Measurements from ENCODE around the gene GPN3. TPM values are rescaled to one million over a fixed set of nuclear protein-coding genes. Genes with fewer than 3 reads are reported as not detected.
A peak's percentile ranks its signal among the peaks of the same experiment; 100 is the strongest.
"Not testable (repeated sequence)": the region's sequence is repeated elsewhere in the genome, so short reads cannot be mapped to it uniquely, and the experiment has no call there.

The GPN3 gene
- total RNA-seq, 1 donor from 2014 or later, result 27.7 TPM

DNA sequence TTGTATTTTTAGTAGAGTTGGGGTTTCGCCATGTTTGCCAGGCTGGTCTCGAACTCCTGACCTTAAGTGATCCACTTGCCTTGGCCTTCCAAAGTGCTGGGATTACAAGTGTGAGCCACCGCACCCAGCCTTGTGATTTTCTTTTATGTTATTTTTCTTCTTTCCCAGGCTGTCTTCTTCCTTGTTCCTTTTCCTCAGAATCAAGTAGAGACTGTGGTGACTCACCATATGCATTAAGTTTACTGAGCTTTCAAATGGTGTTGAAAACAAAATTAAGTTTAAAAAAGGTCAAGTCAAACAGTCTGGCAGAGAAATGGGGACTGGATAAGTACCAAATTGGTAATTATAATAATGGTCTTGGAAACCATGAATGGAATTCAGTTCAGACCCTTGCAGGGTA is 23.6 kb downstream of the GPN3 start:
- no peak overlapping the region for H3K4me3 ChIP-seq (ENCODE audit: low read depth, low read length)
- no peak for TF ChIP-seq CTCF (conservative IDR thresholded peaks at IDR 0.05; ENCODE audit: low read depth, low read length)
- no peak for DNase-seq (ENCODE audit: low read depth)

- no peak for TF ChIP-seq CTCF (conservative IDR thresholded peaks at IDR 0.05; ENCODE audit: low read depth, low read length)
- H3K4me3 ChIP-seq (ENCODE audit: low read depth, low read length), result no peak overlapping the region
- DNase-seq (ENCODE audit: low read depth), result no peak
Measured at GRCh38 chr12:110436231-110436630, 31.8 kb downstream of the GPN3 start.

- no peak for DNase-seq (ENCODE audit: low read depth)
- no peak for TF ChIP-seq CTCF (conservative IDR thresholded peaks at IDR 0.05; ENCODE audit: low read depth, low read length)
- H3K4me3 ChIP-seq (ENCODE audit: low read depth, low read length), result peak overlapping the region; percentile 48
Measured at GRCh38 chr12:110431957-110432587, 36.0 kb downstream of the GPN3 start.

DNA sequence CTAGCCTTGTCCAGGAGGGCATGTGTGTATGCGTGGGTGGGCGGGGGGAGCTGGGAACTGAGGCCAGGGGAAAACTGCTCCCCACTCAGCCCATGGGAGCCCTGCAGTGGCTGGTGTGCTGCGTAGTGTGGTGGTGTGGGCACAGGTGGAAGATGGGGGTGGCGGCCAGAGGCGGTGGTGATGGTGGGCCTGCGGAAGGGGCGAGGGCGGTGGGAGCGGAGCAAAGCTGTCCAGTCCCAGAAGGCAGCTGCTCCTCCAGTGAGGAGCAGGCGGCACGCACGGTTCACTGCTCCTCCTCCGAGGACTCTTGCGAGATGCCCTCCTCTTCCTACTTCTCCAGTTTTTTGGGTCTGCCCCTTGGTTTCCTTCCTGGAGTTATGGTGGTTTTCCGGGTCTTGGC is 38.4 kb downstream of the GPN3 start:
- DNase-seq (ENCODE audit: low read depth), result not testable (repeated sequence)

DNA sequence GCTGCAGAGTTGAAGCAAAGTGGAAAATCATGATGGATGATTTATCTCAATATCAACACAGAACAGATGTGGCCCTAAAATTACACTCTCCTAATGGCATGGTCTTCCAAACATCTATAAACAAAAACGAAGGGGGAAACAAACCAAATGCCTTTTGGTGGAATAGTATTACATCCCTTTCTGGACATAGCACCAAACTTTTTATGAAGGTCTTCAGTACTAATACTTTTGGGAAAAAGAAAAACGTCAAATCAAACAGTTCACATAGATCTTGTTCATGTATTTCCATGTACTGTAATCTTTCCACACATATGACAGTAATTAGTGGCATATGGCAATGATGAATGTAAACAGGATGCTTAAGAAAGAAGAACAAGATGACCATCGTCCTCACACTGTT is 41.7 kb downstream of the GPN3 start:
- TF ChIP-seq CTCF (conservative IDR thresholded peaks at IDR 0.05; ENCODE audit: low read depth, low read length), result no peak
- H3K4me3 ChIP-seq (ENCODE audit: low read depth, low read length), result no peak overlapping the region

More for the DNA sequence above, 38.4 kb downstream of the GPN3 start:
- H3K4me3 ChIP-seq (ENCODE audit: low read depth, low read length), result not testable (repeated sequence)

GRCh38 chr12:110424237-110424636 is 43.8 kb downstream of the GPN3 start:
- no peak for TF ChIP-seq CTCF (conservative IDR thresholded peaks at IDR 0.05; ENCODE audit: low read depth, low read length)
- DNase-seq (ENCODE audit: low read depth), result no peak
- H3K4me3 ChIP-seq (ENCODE audit: low read depth, low read length), result no peak overlapping the region

More for the DNA sequence above, 41.7 kb downstream of the GPN3 start:
- no peak for DNase-seq (ENCODE audit: low read depth)

DNA sequence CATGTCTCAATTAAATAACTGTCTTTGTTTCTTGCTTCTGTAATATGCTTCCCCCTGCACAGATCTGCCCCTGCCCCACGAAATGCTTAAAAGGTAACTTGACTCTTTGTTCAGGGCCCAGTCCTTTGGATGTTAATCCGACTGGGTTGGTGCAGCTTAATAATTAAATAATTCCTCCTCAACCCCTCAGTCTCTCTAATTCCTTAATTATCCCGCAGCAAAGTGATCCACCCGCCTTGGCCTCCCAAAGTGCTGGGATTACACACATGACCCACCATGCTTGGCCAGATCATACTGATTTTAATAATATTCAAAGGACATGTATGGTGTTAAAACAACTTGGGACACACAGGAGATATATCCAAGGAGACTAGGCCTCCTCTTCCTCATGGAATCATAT is 46.4 kb downstream of the GPN3 start:
- no peak for DNase-seq (ENCODE audit: low read depth)
- TF ChIP-seq CTCF (conservative IDR thresholded peaks at IDR 0.05; ENCODE audit: low read depth, low read length), result no peak
- H3K4me3 ChIP-seq (ENCODE audit: low read depth, low read length), result no peak overlapping the region

All from epithelial cell of proximal tubule (primary cell).